Mucosa of descending colon (tissue), 3 donors: ENCODE measurements around the gene NPAS2. TPM values are rescaled to one million over a fixed set of nuclear protein-coding genes. Genes with fewer than 3 reads are reported as not detected.

Experiments
- ATAC-seq: fragments of 200-7000 bp; cut with Tn5 transposase; one replicate; pipeline ENCODE4 v1.9.1; 2020; ENCODE audit warnings: mild to moderate bottlenecking, moderate library complexity
- DNase-seq, 3 donors: peaks; one replicate each; pipeline ENCODE4 v3.0.0-alpha.2; 2020
- H3K36me3 ChIP-seq: fragments of 200-600 bp; one replicate; pipeline ENCODE4 v1.8.0; 2021; ENCODE audit warnings: low read depth, mild to moderate bottlenecking
- H3K4me1 ChIP-seq: fragments of 200-600 bp; one replicate; pipeline ENCODE4 v1.8.0; 2021; ENCODE audit warnings: low read depth, mild to moderate bottlenecking
- H3K4me3 ChIP-seq: fragments of 200-600 bp; one replicate; pipeline ENCODE4 v1.8.0; 2021; ENCODE audit warnings: mild to moderate bottlenecking
- H3K9me3 ChIP-seq: fragments of 200-600 bp; one replicate; pipeline ENCODE4 v1.8.0; 2021; ENCODE audit warnings: mild to moderate bottlenecking
- intact Hi-C, 2 donors: fragments of 100-400 bp; cut with DNase I in 1 of 2; cut with micrococcal nuclease in 1 of 2; formaldehyde crosslinking; loops; one replicate each; pipeline versions ENCODE4 v1.11.0 to v1.11.1; 2022; cut with DNase I, micrococcal nuclease
- total RNA-seq, 3 donors: library from RNA; stranded (reverse); fragmentation: NEBNext Ultra II Directional in 2 of 3; extraction: Animal tissue kit (Norgen Biotek cat#: 25700) in 2 of 3; gene quantifications; one replicate each; pipeline versions ENCODE4 v1.2.1 to v1.2.4, GENCODE V29; 2021 to 2023
- TF ChIP-seq, protein P1 (sequence below): fragments of 200-600 bp; IDR thresholded peaks from one replicate; pipeline ENCODE4 v1.8.0; 2022; ENCODE audit warnings: antibody characterized with exemption, mild to moderate bottlenecking
- donor health status: DM: no; HTN: no; CAD: no; lungs with moderate emphysema.
- donor health status: DM: no; HTN: no; CAD: no.
- donor health status: DM: no; HTN: yes; CAD: no.

The NPAS2 gene
- total RNA-seq, 3 donors from 2014 or later: 42.5 to 53.1 (median 46.5) TPM

DNA sequence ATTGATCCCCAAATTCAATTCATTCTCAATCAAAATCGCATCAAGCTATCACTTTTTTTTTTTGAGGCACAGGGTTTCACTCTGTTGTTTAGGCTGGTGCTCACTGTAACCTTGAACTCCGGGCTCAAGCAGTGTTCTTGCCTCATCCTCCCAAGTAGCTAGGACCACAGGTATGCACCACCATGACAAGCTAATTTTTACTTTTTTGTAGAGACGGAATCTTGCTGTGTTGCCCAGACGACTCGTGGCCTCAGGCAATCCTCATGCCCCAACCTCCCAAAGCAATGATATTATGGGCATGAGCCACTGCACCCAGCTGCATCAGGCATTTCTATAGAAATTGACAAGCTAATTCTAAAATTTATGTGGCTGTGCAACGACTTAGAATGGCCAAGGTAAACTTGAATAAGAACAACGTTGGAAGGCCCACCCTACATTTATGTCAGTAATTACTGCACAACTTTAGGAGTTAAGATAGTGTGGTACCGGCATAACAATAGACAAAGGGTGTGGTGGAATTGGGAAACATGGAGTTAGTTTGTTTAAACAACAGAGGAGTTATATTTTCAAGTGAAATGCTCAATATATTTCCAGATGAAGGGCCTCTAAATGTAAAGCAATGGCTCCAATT lies 78.2 kb downstream of the NPAS2 start:
- Histone ChIP-seq H3K4me3 (no peak overlapping the region), H3K36me3 (no peaks in the 10 kb centered on the region), H3K4me1 (peaks cover 14% of the 10 kb centered on the region), H3K9me3 (no peaks in the 10 kb centered on the region)
- TF ChIP-seq, protein P1, sequence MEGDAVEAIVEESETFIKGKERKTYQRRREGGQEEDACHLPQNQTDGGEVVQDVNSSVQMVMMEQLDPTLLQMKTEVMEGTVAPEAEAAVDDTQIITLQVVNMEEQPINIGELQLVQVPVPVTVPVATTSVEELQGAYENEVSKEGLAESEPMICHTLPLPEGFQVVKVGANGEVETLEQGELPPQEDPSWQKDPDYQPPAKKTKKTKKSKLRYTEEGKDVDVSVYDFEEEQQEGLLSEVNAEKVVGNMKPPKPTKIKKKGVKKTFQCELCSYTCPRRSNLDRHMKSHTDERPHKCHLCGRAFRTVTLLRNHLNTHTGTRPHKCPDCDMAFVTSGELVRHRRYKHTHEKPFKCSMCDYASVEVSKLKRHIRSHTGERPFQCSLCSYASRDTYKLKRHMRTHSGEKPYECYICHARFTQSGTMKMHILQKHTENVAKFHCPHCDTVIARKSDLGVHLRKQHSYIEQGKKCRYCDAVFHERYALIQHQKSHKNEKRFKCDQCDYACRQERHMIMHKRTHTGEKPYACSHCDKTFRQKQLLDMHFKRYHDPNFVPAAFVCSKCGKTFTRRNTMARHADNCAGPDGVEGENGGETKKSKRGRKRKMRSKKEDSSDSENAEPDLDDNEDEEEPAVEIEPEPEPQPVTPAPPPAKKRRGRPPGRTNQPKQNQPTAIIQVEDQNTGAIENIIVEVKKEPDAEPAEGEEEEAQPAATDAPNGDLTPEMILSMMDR: no peak
- ATAC-seq: peak; percentile 61
- DNase-seq: no peak
- intact Hi-C loops: no loop called here

DNA sequence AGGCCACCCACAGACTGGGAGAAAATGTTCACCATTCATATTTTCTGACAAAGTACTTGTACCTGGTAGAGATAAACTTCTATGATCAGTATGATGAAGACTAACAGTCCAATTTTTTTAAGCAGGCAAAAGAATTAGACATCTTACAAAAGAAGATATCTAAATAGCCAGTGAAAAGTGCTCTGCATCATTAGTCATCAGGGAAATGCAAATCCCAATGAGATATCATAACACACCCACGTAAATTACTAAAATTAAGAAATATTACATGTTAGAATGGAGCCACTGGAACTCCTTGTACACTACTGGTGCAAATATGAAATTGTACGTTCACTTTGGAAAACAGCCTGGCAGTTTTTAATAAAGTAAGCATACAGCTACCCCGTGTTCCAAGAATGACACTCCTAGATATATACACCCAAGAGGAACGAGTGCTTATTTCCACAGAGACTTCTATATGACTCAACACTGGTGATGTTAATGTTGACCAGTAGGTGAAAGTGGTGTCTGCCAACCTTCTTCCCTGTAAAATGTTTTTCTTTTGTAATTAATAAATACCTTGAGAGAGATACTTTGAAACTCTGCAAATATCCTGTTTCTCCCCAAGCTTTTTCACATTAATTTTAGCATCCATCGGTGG lies 80.3 kb downstream of the NPAS2 start:
- ATAC-seq (no peak), DNase-seq (no peak)
- no peaks in the 10 kb centered on the region for H3K9me3 ChIP-seq
- intact Hi-C loops: no loop called here
- no peaks in the 10 kb centered on the region for H3K36me3 ChIP-seq
- H3K4me1 ChIP-seq: peaks cover 14% of the 10 kb centered on the region
- TF ChIP-seq, protein P1: no peak
- H3K4me3 ChIP-seq: no peak overlapping the region

DNA sequence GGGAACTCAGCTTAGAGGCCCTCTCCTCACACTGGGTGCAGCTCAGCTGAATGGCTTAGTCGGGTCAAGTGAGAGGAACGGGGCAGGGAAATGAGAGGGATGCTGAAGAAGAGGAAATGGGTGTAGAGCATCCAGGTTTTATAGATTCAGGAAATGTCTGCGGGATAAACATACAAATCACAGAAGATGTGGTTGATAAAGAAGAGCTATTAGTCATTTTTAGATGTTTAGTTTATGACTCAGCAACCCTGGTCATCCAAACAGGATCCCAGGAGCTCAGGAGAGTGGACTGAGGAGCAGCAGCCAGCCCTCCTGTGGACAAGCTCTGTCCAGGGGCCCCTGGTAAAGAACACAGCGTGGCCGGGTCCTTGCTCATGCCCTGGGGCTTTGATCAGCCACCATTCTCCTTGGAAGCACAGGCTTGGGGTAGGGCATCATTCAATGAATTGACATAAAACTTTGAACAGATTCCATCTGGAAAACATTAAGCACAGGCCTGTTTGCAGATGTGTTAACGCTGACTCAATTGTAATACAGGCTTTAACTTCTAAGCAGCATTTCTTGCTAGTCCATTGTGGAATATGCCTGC lies 83.0 kb downstream of the NPAS2 start:
- no peak for DNase-seq
- peaks cover 3% of the 10 kb centered on the region for H3K4me1 ChIP-seq
- no peaks in the 10 kb centered on the region for H3K36me3 ChIP-seq
- ATAC-seq: peak; percentile 41
- no peak overlapping the region for H3K4me3 ChIP-seq
- intact Hi-C loops: no loop called here
- H3K9me3 ChIP-seq: no peaks in the 10 kb centered on the region
- TF ChIP-seq, protein P1: no peak

DNA sequence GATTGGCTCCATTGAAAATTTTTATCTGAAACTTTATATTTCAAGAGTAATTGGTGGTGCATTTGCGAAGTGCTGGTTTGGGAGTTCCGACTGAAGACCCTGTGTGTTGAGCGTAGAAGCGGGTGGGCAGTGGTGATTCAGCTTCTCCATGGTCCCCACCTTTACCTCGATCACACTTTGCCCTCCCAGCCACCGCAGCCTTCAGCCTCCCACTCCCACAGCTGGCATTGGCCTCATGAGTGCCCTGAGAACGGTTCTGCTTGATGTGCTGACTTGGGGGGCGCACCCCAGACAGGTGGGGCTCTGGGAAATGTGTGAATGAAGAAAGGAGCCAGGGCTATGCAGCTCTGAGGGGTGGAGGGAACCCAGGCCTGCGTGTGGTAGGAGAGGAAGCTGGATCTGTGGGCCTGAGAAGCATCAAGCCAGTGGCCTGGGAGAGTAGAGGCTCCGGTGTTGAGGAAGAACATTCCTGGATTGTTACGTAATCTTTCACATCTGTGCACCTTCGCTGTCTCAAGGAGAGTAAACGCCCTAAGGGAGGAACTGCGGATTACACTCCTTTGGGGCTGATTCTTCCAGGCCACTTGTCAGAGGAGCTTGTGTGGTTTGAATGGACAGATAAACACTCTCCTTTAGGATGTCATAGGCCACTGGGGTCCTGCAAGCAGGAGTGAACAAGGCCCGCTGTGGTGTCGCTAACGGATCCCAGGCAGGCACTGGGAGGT lies 83.8 kb downstream of the NPAS2 start:
- intact Hi-C loops: no loop called here
- no peaks in the 10 kb centered on the region for H3K36me3 ChIP-seq
- no peaks in the 10 kb centered on the region for H3K9me3 ChIP-seq
- peak; percentile 16 for ATAC-seq
- TF ChIP-seq, protein P1: no peak
- no peak overlapping the region for H3K4me3 ChIP-seq
- no peaks in the 10 kb centered on the region for H3K4me1 ChIP-seq
- DNase-seq: no peak

DNA sequence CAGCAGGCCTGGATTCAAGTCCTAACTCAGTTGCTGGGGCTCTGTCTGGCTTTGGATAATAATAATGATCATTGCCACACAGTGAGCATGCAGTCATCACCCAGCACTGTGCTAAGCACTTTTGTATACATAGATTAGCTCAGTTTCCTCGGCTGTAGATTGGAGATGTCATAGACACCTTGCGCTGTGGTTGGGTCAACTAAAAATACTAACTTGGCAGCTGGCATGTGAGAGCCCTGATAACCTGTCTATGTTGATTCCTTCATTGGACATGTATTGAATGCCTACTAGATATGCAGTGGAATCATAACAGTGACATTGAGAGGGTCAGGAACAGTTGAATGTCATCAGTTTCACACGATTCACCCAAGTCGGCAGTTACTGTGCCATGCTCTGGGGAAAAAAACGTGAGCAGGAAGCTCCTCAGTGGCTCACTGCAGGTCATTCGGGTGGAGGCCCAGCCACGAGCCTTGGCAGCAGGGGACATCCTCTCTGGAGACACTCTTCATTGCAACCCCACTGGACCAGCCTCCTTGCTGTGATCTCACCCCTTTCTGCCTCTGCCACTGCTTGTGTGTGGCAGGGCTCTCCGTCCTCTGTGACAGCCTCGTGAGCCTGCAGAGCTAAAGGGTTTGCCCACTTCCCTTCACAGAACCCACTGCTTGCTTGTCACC lies 85.3 kb downstream of the NPAS2 start:
- TF ChIP-seq, protein P1: no peak
- no peak for DNase-seq
- no peak for ATAC-seq
- Histone ChIP-seq H3K4me3 (no peak overlapping the region), H3K36me3 (no peaks in the 10 kb centered on the region), H3K4me1 (no peaks in the 10 kb centered on the region), H3K9me3 (no peaks in the 10 kb centered on the region)
- intact Hi-C loops: no loop called here
